Astrocyte (in vitro differentiated cells and primary cell): ENCODE data around the gene KIRREL3.

Source experiments
- CTCF ChIP-seq: IDR thresholded peaks from 2 replicates; pipeline ENCODE4 v1.5.1; 2011; ENCODE audit warnings: low read depth, mild to moderate bottlenecking, inconsistent platforms, low read length, moderate library complexity; ENCODE audit not compliant: insufficient read depth
- EZH2 ChIP-seq: IDR thresholded peaks from 2 replicates; pipeline ENCODE4 v1.6.1; 2012; ENCODE audit warnings: mild to moderate bottlenecking, low read length, inconsistent platforms; ENCODE audit not compliant: insufficient read depth

GRCh38 chr11:126857860-126858808 lies 142.4 kb downstream of the KIRREL3 start:
- no peak for TF ChIP-seq EZH2
- no peak for TF ChIP-seq CTCF
